H1 (cell line): Measurements from ENCODE around the gene PCDHA1. TPM values are rescaled to one million over a fixed set of nuclear protein-coding genes. Genes with fewer than 3 reads are reported as not detected.
A peak's percentile ranks its signal among the peaks of the same experiment; 100 is the strongest.
"Not testable (repeated sequence)": the region's sequence is repeated elsewhere in the genome, so short reads cannot be mapped to it uniquely, and the experiment has no call there.

Experiments used
- CTCF ChIA-PET: fragments of 300-600 bp; sonication (Branson Sonifier 250); formaldehyde crosslinking; loops from one replicate; lab custom pipeline; 2021; ENCODE audit not compliant: partially characterized antibody; lab: Charles Lee
- POLR2A ChIA-PET: fragments of 300-600 bp; sonication (Branson Sonifier 250); formaldehyde crosslinking; loops from one replicate; lab custom pipeline; 2021; ENCODE audit warnings: inconsistent platforms; ENCODE audit not compliant: partially characterized antibody; lab: Charles Lee
- DNase-seq, 2 experiments: peaks; one replicate each; pipeline versions ENCODE4 v3.0.0 to v3.0.0-alpha.2; 2010 to 2022; ENCODE audit warnings: low spot score in 2 of 2, low read depth in 1 of 2, mixed read lengths in 1 of 2
- FAIRE-seq: peaks from 2 replicates; lab custom pipeline; 2011; peaks lifted over from hg19 to GRCh38; lab: Jason Lieb, UNC
- H2AFZ ChIP-seq: 2 replicates; pipeline ENCODE4 v1.8.1; 2012; ENCODE audit warnings: low read length, inconsistent platforms
- H2AK5ac ChIP-seq: 2 replicates; pipeline ENCODE4 v1.6.1; 2013; ENCODE audit warnings: low read depth, low read length
- H2BK120ac ChIP-seq: replicated peaks from 2 replicates; pipeline ENCODE3; 2013; ENCODE audit warnings: low read depth, low read length, inconsistent platforms
- H2BK12ac ChIP-seq: 2 replicates; pipeline ENCODE4 v1.6.1; 2013; ENCODE audit warnings: low read depth, low read length
- H2BK15ac ChIP-seq: 2 replicates; pipeline ENCODE4 v1.6.1; 2013; ENCODE audit warnings: low read length
- H2BK20ac ChIP-seq: 2 replicates; pipeline ENCODE4 v1.6.1; 2013; ENCODE audit warnings: low read length
- H2BK5ac ChIP-seq: 2 replicates; pipeline ENCODE4 v1.6.1; 2013; ENCODE audit warnings: low read depth, low read length
- H3K14ac ChIP-seq: 2 replicates; pipeline ENCODE4 v1.6.1; 2013; ENCODE audit warnings: inconsistent platforms; ENCODE audit not compliant: insufficient read length
- H3K18ac ChIP-seq: 2 replicates; pipeline ENCODE4 v1.6.1; 2013; ENCODE audit warnings: low read length; ENCODE audit errors: extremely low read depth
- H3K23ac ChIP-seq: 2 replicates; pipeline ENCODE4 v1.6.1; 2013; ENCODE audit warnings: inconsistent platforms; ENCODE audit not compliant: insufficient read length
- H3K23me2 ChIP-seq: 2 replicates; pipeline ENCODE4 v1.6.1; 2013; ENCODE audit warnings: low read depth, low read length
- H3K27ac ChIP-seq: 2 replicates; pipeline ENCODE4 v1.6.1; 2011; ENCODE audit warnings: low read depth, low read length, inconsistent platforms
- H3K27me3 ChIP-seq, 4 experiments: replicated peaks in 1 of 4; 1 replicate in 1 of 4; 2 replicates in 3 of 4; pipeline versions ENCODE4 v1.6.1 to v1.8.1; 2011 to 2013; ENCODE audit warnings: low read length in 3 of 4, mild to moderate bottlenecking in 3 of 4, inconsistent platforms in 2 of 4, mixed read lengths in 2 of 4, moderate library complexity in 1 of 4; ENCODE audit not compliant: control insufficient read depth in 3 of 4, insufficient read depth in 3 of 4; ENCODE audit errors: extremely low read depth in 1 of 4
- H3K36me3 ChIP-seq, 4 experiments: 2 replicates each; pipeline versions ENCODE4 v1.6.1 to v1.8.1; 2011 to 2013; ENCODE audit warnings: mild to moderate bottlenecking in 4 of 4, low read length in 3 of 4, moderate library complexity in 2 of 4, control low read depth in 1 of 4, inconsistent platforms in 1 of 4; ENCODE audit not compliant: insufficient read depth in 4 of 4, control insufficient read depth in 2 of 4
- H3K4ac ChIP-seq: replicated peaks from 2 replicates; pipeline ENCODE3; 2013; ENCODE audit warnings: low read length, low read depth, mixed read lengths, inconsistent platforms; ENCODE audit not compliant: insufficient read length
- H3K4me1 ChIP-seq, 4 experiments: replicated peaks in 1 of 4; 1 replicate in 1 of 4; 2 replicates in 3 of 4; pipeline versions ENCODE4 v1.6.1 to v1.8.1; 2011 to 2013; ENCODE audit warnings: low read length in 3 of 4, inconsistent platforms in 2 of 4, mixed read lengths in 1 of 4; ENCODE audit not compliant: insufficient read depth in 4 of 4, control insufficient read depth in 3 of 4
- H3K4me2 ChIP-seq, 2 experiments: 2 replicates each; pipeline versions ENCODE4 v1.6.1 to v1.8.1; 2011 to 2013; ENCODE audit warnings: low read depth in 2 of 2, low read length in 2 of 2, control low read depth in 1 of 2, inconsistent platforms in 1 of 2, mild to moderate bottlenecking in 1 of 2; ENCODE audit not compliant: insufficient read depth in 1 of 2
- H3K4me3 ChIP-seq, 4 experiments: fragments of 200-600, 300-600 bp in 1 of 4; sonication (generic), shearing (Covaris generic), sonication (Bioruptor Twin) in 1 of 4; 2 replicates each; pipeline versions ENCODE4 v1.5.1 to v1.8.1; 2011 to 2016; ENCODE audit warnings: low read length in 4 of 4, low read depth in 3 of 4, control low read depth in 2 of 4, inconsistent platforms in 2 of 4, mild to moderate bottlenecking in 2 of 4, mixed read lengths in 1 of 4, moderate library complexity in 1 of 4; ENCODE audit not compliant: insufficient read depth in 2 of 4; ENCODE audit errors: extremely low read depth in 1 of 4
- H3K56ac ChIP-seq: replicated peaks from 2 replicates; pipeline ENCODE3; 2013; ENCODE audit warnings: low read depth, mild to moderate bottlenecking, mixed read lengths, low read length, inconsistent platforms; ENCODE audit not compliant: insufficient read length
- H3K79me1 ChIP-seq: 2 replicates; pipeline ENCODE4 v1.6.1; 2013; ENCODE audit warnings: low read depth, low read length, control low read depth
- H3K79me2 ChIP-seq, 2 experiments: 2 replicates each; pipeline versions ENCODE4 v1.6.1 to v1.8.1; 2012 to 2013; ENCODE audit warnings: low read length in 2 of 2, mild to moderate bottlenecking in 2 of 2, inconsistent platforms in 1 of 2; ENCODE audit not compliant: insufficient read depth in 2 of 2, control insufficient read depth in 1 of 2
- H3K9ac ChIP-seq, 4 experiments: replicated peaks in 1 of 4; 1 replicate in 1 of 4; 2 replicates in 3 of 4; pipeline versions ENCODE4 v1.6.1 to v1.8.1; 2011 to 2013; ENCODE audit warnings: low read depth in 3 of 4, low read length in 3 of 4, control low read depth in 2 of 4, mild to moderate bottlenecking in 2 of 4, moderate library complexity in 2 of 4, inconsistent platforms in 1 of 4; ENCODE audit errors: extremely low read depth in 1 of 4
- H3K9me3 ChIP-seq, 2 experiments: 2 replicates each; pipeline versions ENCODE4 v1.6.1 to v1.8.1; 2012 to 2013; ENCODE audit warnings: mild to moderate bottlenecking in 2 of 2, moderate library complexity in 2 of 2, control low read depth in 1 of 2, inconsistent platforms in 1 of 2, low read depth in 1 of 2, low read length in 1 of 2, mixed read lengths in 1 of 2; ENCODE audit not compliant: insufficient read depth in 2 of 2
- H4K20me1 ChIP-seq, 2 experiments: replicated peaks in 1 of 2; 2 replicates each; pipeline versions ENCODE3 to v1.8.1; 2011 to 2013; ENCODE audit warnings: inconsistent platforms in 2 of 2, low read length in 2 of 2, mild to moderate bottlenecking in 1 of 2; ENCODE audit not compliant: insufficient read depth in 2 of 2, control insufficient read depth in 1 of 2
- H4K5ac ChIP-seq: 2 replicates; pipeline ENCODE4 v1.6.1; 2013; ENCODE audit warnings: low read length, low read depth, mixed read lengths, inconsistent platforms; ENCODE audit not compliant: insufficient read length
- H4K8ac ChIP-seq: 2 replicates; pipeline ENCODE4 v1.8.0; 2013; ENCODE audit warnings: mild to moderate bottlenecking, moderate library complexity, low read length, inconsistent platforms; ENCODE audit not compliant: insufficient read depth; ENCODE audit errors: extremely low read depth
- H4K91ac ChIP-seq: replicated peaks from 2 replicates; pipeline ENCODE3; 2013; ENCODE audit warnings: low read length, mixed read lengths, inconsistent platforms; ENCODE audit not compliant: insufficient read length
- WGBS, 2 experiments: shearing (Covaris generic) in 1 of 2; methylation state at CpG; one replicate each; pipeline versions ENCODE4 v1.1.6 to v1.1.7; 2013 to 2015; ENCODE audit warnings: low lambda C conversion rate in 2 of 2, mixed read lengths in 2 of 2, inconsistent platforms in 1 of 2, low coverage in 1 of 2, missing lambda C conversion rate in 1 of 2; ENCODE audit not compliant: insufficient replicate concordance in 2 of 2, insufficient coverage in 1 of 2, insufficient read length in 1 of 2; ENCODE audit errors: extremely low coverage in 1 of 2, missing lambda C conversion rate in 1 of 2; 5-methylcytosine and 5-hydroxymethylcytosine counted together
- polyA plus RNA-seq, 7 experiments: library from polyadenylated mRNA; depleted of rRNA in 3 of 7; stranded (reverse) in 5 of 7; unstranded in 2 of 7; fragments of >200 nt in 5 of 7; fragments of 200-250 nt in 2 of 7; gene quantifications; 1 replicate in 5 of 7; 2 replicates in 1 of 7; 4 replicates in 1 of 7; pipeline versions ENCODE4 v1.2.1 to v1.2.3, GENCODE V29; 2011 to 2013; ENCODE audit warnings: missing spikeins in 2 of 7, mixed read lengths in 2 of 7
- total RNA-seq: library from RNA; stranded (reverse); fragmentation: NEBNext Ultra II Directional; extraction: Animal tissue kit (Norgen Biotek cat#: 25700); gene quantifications from 2 replicates; pipeline ENCODE4 v1.2.1, GENCODE V29; 2021

The PCDHA1 gene
- total and polyA plus RNA-seq, 2 of the 8 experiments (the other 6 are each of a cell fraction or from before 2014, with no cell fraction given): 0.23 to 0.50 TPM

- H2BK120ac ChIP-seq, H2BK12ac ChIP-seq, H2BK20ac ChIP-seq, H3K23me2 ChIP-seq, H3K14ac ChIP-seq, H4K8ac ChIP-seq, POLR2A ChIA-PET, H2AK5ac ChIP-seq, H3K79me2 ChIP-seq, H3K36me3 ChIP-seq, H3K18ac ChIP-seq, H2BK15ac ChIP-seq, H4K5ac ChIP-seq, H3K56ac ChIP-seq, H3K23ac ChIP-seq, H3K27me3 ChIP-seq, H4K20me1 ChIP-seq, H3K27ac ChIP-seq, H2BK5ac ChIP-seq, H4K91ac ChIP-seq, H3K9ac ChIP-seq, H3K4me1 ChIP-seq, H3K4ac ChIP-seq, H3K79me1 ChIP-seq, H2AFZ ChIP-seq: not testable (repeated sequence)
- Histone ChIP-seq H3K4me2 (peak overlapping the region in 1 of 2 experiments; percentile 59; a peak in 1 of 4 replicates), H3K4me3 (peak overlapping the region in 1 of 4 experiments; percentile 59; a peak in 2 of 8 replicates), H3K9me3 (peaks cover 0 to 21% of the 10 kb centered on the region in 2 experiments; a peak in 2 of 4 replicates)
- peak; percentile 62 for FAIRE-seq
- peak in 1 of 2 experiments; percentile 59 for DNase-seq
- WGBS, 2 experiments: 86% methylated on average over 25 of the region's 38 CpGs; no CpG with 5 or more reads in 1 of the 2 experiments
- CTCF ChIA-PET: interaction anchor here (1.1 to 2.2 kb wide), 7 partner anchors 8 to 217 kb away, joined by 3 to 6 read pairs (median 4); partner anchors contain the start of genes PCDHA11, PCDHA5 and PCDHB1
These were observed 48.6 kb downstream of the PCDHA1 start for GRCh38 chr5:140834439-140835008.
